ENCODE data around the gene MTSS2. TPM values are rescaled to one million over a fixed set of nuclear protein-coding genes. Genes with fewer than 3 reads are reported as not detected.
A peak's percentile ranks its signal among the peaks of the same experiment; 100 is the strongest.

MTSS2 gene
- polyA plus RNA-seq, 1 experiment, result 57.9 TPM

- TF ChIP-seq CTCF (IDR thresholded peaks at IDR 0.05; ENCODE audit: low read depth, low read length), result no peak
- no peaks in the 10 kb centered on the region for H3K27me3 ChIP-seq (ENCODE audit: control insufficient read depth, insufficient read depth, low read length)
- H3K4me3 ChIP-seq (ENCODE audit: low read depth, low read length), result no peak overlapping the region
- H3K9me3 ChIP-seq (ENCODE audit: control insufficient read depth, insufficient read depth, low read length), result peaks cover 14% of the 10 kb centered on the region; the same call in 1 of the 2 replicates
- peak overlapping the region; percentile 99 for H3K27ac ChIP-seq (ENCODE audit: low read depth, low read length)
- ChIA-PET CTCF (interaction anchor here (1.4 to 3.5 kb wide), 3 partner anchors 9 to 69 kb away, joined by 5 to 16 read pairs (median 10); no protein-coding TSS in a partner anchor), POLR2A (interaction anchor here (1.7 to 2.0 kb wide), 3 partner anchors 13 to 59 kb away, joined by 14 to 15 read pairs (median 15); no protein-coding TSS in a partner anchor)
- no peak for DNase-seq (ENCODE audit: low read depth, low spot score)
These were observed 16.1 kb upstream of the MTSS2 start for GRCh38 chr16:70701998-70702397.

- Histone ChIP-seq H3K27me3 (ENCODE audit: control insufficient read depth, insufficient read depth, low read length) (no peaks in the 10 kb centered on the region), H3K27ac (ENCODE audit: low read depth, low read length) (peak overlapping the region; percentile 99), H3K4me3 (ENCODE audit: low read depth, low read length) (no peak overlapping the region), H3K9me3 (ENCODE audit: control insufficient read depth, insufficient read depth, low read length) (peaks cover 14% of the 10 kb centered on the region; the same call in 1 of the 2 replicates)
- no peak for DNase-seq (ENCODE audit: low read depth, low spot score)
- TF ChIP-seq CTCF (IDR thresholded peaks at IDR 0.05; ENCODE audit: low read depth, low read length), result no peak
- POLR2A ChIA-PET, result interaction anchor here (2.0 kb wide), 1 partner anchor 59 kb away, joined by 15 read pairs; no protein-coding TSS in a partner anchor
- CTCF ChIA-PET, result interaction anchor here (2.3 to 3.5 kb wide), 2 partner anchors 36 to 69 kb away, joined by 10 to 16 read pairs; no protein-coding TSS in a partner anchor
These were observed 15.7 kb upstream of the MTSS2 start for GRCh38 chr16:70701596-70701995.

DNA sequence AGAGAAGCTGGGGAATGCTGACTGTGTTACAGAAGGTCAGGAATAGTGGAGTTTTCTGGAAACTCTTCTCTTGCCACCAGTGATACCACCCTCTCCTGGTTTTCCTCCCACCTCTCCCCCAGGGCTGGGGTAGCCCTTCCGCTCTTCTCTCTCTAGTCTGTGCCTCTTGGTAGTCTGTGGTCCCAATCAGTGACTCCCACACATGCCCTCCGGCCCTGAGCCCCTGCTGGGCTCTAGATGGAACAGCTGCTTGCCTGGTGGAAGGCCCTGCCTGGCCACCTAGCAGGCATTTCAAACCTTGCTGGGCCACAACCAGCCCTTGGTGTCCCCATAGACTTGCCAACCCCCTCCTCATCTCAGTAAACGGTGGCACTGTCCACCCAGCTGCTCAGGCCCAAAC lies 15.2 kb upstream of the MTSS2 start:
- Histone ChIP-seq H3K4me3 (ENCODE audit: low read depth, low read length) (no peak overlapping the region), H3K27ac (ENCODE audit: low read depth, low read length) (no peak overlapping the region), H3K27me3 (ENCODE audit: control insufficient read depth, insufficient read depth, low read length) (no peaks in the 10 kb centered on the region), H3K9me3 (ENCODE audit: control insufficient read depth, insufficient read depth, low read length) (peaks cover 14% of the 10 kb centered on the region; the same call in 1 of the 2 replicates)
- POLR2A ChIA-PET, result no interaction called here
- CTCF ChIA-PET, result no interaction called here
- DNase-seq (ENCODE audit: low read depth, low spot score), result no peak
- peak; percentile 8; the same call in 1 of the 2 replicates for TF ChIP-seq CTCF (IDR thresholded peaks at IDR 0.05; ENCODE audit: low read depth, low read length)

DNA sequence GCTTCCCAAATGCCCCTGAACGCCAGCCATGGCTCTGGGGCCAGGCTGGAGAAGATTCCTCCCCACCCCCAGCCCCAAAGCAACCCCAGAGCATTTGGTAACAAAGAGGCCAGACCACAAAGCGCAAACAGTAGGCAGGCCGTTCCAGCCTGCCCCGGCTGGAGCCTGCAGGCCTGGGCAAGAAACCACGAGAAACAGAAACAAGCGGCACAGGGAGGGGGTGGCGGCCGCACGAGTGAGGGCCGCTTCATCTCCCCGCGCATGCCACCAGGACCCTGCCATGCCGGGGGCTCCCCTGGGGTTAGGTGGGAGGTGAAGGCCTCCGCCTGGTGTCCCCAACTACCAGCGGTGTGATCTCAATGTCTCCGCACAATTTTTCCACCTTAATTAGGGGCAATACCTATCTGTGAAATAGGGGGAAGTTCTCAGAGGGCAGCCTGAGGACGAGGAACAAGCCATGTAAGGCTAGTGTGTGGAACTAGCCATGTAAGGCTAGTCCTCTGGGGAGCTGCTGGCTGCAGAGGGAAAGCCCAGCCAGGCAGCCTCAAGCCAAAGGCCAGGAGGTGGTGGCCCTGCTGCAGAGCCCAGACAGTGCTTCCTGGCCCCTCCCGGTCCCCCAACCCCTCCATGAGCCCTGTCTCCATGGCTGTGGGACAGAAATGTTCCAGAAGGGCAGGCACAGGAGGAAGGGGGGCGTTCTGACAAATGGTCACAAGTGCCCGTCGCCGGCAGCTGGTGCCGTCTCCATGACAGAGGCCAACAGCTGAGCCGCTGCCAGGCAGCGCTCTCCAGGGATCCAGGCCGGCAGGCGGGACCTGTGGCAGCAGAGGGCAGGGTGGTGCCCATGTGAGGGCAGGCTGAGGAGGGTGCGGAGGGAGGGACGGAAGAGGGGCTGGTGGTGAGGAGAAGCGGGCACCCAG lies 14.5 kb upstream of the MTSS2 start:
- ChIA-PET CTCF (no interaction called here), POLR2A (no interaction called here)
- Histone ChIP-seq H3K27ac (ENCODE audit: low read depth, low read length) (no peak overlapping the region), H3K27me3 (ENCODE audit: control insufficient read depth, insufficient read depth, low read length) (no peaks in the 10 kb centered on the region), H3K9me3 (ENCODE audit: control insufficient read depth, insufficient read depth, low read length) (peaks cover 14% of the 10 kb centered on the region; the same call in 1 of the 2 replicates), H3K4me3 (ENCODE audit: low read depth, low read length) (no peak overlapping the region)
- no peak for TF ChIP-seq CTCF (IDR thresholded peaks at IDR 0.05; ENCODE audit: low read depth, low read length)
- no peak for DNase-seq (ENCODE audit: low read depth, low spot score)

- no peak overlapping the region for H3K27ac ChIP-seq (ENCODE audit: low read depth, low read length)
- H3K4me3 ChIP-seq (ENCODE audit: low read depth, low read length), result no peak overlapping the region
- TF ChIP-seq CTCF (IDR thresholded peaks at IDR 0.05; ENCODE audit: low read depth, low read length), result no peak
- CTCF ChIA-PET, result no interaction called here
- no peaks in the 10 kb centered on the region for H3K27me3 ChIP-seq (ENCODE audit: control insufficient read depth, insufficient read depth, low read length)
- H3K9me3 ChIP-seq (ENCODE audit: control insufficient read depth, insufficient read depth, low read length), result peaks cover 14% of the 10 kb centered on the region; the same call in 1 of the 2 replicates
- DNase-seq (ENCODE audit: low read depth, low spot score), result no peak
- POLR2A ChIA-PET, result no interaction called here
These were observed 13.8 kb upstream of the MTSS2 start for GRCh38 chr16:70699696-70700095.

All from AG04450 (cell line).